Effector memory CD4-positive, alpha-beta T cell (primary cell): Measurements from ENCODE around the gene SEPTIN1.

Experiments
- DNase-seq, 3 donors: peaks; one replicate each; pipeline ENCODE4 v3.0.0-alpha.2; 2020
- H3K27ac ChIP-seq: 2 replicates; pipeline ENCODE4 v1.7.0; 2013; ENCODE audit warnings: mild to moderate bottlenecking, low read length, moderate library complexity; ENCODE audit not compliant: insufficient read depth, poor library complexity, severe bottlenecking
- H3K27me3 ChIP-seq: replicated peaks from 2 replicates; pipeline ENCODE4 v1.7.0; 2013; ENCODE audit warnings: mild to moderate bottlenecking, low read length; ENCODE audit not compliant: insufficient read depth, control insufficient read depth, poor library complexity, severe bottlenecking
- H3K36me3 ChIP-seq: 2 replicates; pipeline ENCODE4 v1.7.0; 2013; ENCODE audit warnings: mild to moderate bottlenecking, low read length, moderate library complexity; ENCODE audit not compliant: control insufficient read depth, insufficient read depth
- H3K4me1 ChIP-seq: 2 replicates; pipeline ENCODE4 v1.7.0; 2013; ENCODE audit warnings: low read length, mild to moderate bottlenecking; ENCODE audit not compliant: control insufficient read depth, insufficient read depth, poor library complexity, severe bottlenecking
- H3K4me3 ChIP-seq: 2 replicates; pipeline ENCODE4 v1.7.0; 2013; ENCODE audit warnings: low read length, low read depth, mild to moderate bottlenecking; ENCODE audit not compliant: insufficient read depth, poor library complexity, severe bottlenecking
- H3K9me3 ChIP-seq: 2 replicates; pipeline ENCODE4 v1.7.0; 2013; ENCODE audit warnings: mild to moderate bottlenecking, low read length, moderate library complexity; ENCODE audit not compliant: control insufficient read depth

The SEPTIN1 gene

DNA sequence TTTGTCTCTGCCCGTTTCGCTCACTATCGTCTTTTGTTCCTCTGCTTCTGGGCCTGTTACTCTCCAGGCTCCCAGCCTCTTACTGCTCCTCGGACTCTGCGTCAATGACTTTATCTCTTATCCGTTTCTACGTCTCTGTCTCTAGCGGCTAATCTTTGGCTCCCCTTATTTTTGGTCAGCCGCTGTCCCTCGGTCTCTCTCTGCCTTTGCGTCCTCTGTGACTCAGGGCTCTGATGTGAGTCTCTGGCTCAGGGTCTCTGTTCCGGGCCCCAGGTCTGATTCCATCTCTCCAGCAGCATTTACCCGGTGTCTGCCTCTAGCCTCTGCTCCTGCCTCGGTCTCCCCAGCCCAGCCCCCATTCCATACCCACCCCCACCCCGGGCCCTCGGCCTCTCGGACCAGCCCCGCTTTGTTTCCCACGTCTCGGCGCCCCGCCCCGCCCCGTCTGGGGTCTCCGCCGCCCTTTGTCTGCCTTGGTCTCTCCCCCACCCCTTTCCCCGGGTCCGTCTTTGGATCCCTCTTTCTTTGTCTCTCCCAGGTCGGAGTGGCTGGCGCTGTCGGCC, 12.3 kb upstream of the SEPTIN1 start:
- H3K27me3 ChIP-seq: no peaks in the 10 kb centered on the region
- H3K36me3 ChIP-seq: peaks cover 14% of the 10 kb centered on the region
- H3K4me1 ChIP-seq: peaks cover 11% of the 10 kb centered on the region
- H3K9me3 ChIP-seq: no peaks in the 10 kb centered on the region
- no peak for DNase-seq
- H3K4me3 ChIP-seq: peak overlapping the region; percentile 71
- peak overlapping the region; percentile 58 for H3K27ac ChIP-seq

DNA sequence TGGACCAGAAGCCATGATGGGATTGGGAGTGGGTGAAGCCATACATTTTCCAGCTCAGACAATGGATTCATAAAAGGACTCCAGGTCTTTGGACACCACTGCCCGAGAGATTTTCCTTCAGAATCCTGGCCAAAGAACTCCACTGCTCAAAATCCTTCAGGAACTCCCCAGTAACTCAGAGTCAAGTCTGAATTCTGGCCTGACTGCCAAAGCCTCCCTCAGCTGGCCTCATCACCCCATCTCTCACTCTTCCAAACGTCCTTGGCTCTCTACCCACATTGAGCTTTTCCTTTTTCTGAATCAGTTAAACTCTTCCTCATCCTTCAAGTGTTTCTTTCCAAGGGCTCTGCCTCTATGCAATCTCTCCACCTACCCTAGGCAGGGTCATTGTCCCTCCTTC, 1.2 kb upstream of the SEPTIN1 start:
- no peaks in the 10 kb centered on the region for H3K9me3 ChIP-seq
- no peaks in the 10 kb centered on the region for H3K27me3 ChIP-seq
- DNase-seq: no peak
- no peak overlapping the region for H3K4me3 ChIP-seq
- H3K4me1 ChIP-seq: peaks cover 50% of the 10 kb centered on the region
- H3K27ac ChIP-seq: peak overlapping the region; percentile 100
- no peaks in the 10 kb centered on the region for H3K36me3 ChIP-seq

DNA sequence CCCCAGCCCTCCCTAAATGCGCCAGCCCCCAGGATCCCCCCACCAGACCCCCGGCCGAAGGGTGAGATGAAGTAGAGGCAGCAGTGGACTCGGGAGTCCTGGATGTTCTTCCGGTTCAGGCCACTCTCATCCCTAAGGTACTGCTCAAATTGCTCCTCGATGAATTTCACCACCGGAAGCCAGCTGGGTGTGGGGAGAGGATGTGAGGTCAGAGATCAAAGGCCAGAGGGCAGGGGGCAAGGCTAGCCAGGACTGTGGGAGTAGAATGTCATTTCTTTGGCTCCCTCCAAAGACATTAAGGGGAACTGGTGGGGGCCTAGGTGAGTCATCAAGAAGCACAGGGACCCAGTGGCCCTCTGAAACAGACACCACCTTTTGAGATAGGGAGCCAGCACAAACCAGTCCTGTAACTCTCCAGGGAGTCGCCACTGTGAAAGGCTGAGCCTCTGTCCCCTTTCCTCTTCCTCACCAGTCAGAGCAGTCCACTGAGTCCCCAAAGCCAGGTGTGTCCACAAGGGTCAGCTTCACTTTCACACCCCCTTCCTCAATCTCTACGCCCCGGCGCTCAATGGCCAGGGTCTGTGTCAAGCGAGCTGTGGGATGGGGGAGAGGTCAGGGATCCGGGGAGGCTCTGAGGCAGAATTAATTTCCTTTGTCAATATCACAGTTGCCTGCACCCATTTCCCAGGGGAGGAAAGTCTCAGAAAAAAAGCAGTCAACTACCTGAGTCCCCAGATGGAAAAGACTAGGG, 895 bp downstream of the SEPTIN1 start:
- DNase-seq: no peak
- H3K36me3 ChIP-seq: no peaks in the 10 kb centered on the region
- no peaks in the 10 kb centered on the region for H3K9me3 ChIP-seq
- H3K4me3 ChIP-seq: peak overlapping the region; percentile 54
- peak overlapping the region; percentile 100 for H3K27ac ChIP-seq
- no peaks in the 10 kb centered on the region for H3K27me3 ChIP-seq
- peaks cover 67% of the 10 kb centered on the region for H3K4me1 ChIP-seq

GRCh38 chr16:30380803-30381208, 1.6 kb downstream of the SEPTIN1 start:
- Histone ChIP-seq H3K36me3 (no peaks in the 10 kb centered on the region), H3K4me1 (peaks cover 69% of the 10 kb centered on the region), H3K4me3 (peak overlapping the region; percentile 54), H3K9me3 (no peaks in the 10 kb centered on the region), H3K27ac (peak overlapping the region; percentile 100), H3K27me3 (no peaks in the 10 kb centered on the region)
- no peak for DNase-seq

DNA sequence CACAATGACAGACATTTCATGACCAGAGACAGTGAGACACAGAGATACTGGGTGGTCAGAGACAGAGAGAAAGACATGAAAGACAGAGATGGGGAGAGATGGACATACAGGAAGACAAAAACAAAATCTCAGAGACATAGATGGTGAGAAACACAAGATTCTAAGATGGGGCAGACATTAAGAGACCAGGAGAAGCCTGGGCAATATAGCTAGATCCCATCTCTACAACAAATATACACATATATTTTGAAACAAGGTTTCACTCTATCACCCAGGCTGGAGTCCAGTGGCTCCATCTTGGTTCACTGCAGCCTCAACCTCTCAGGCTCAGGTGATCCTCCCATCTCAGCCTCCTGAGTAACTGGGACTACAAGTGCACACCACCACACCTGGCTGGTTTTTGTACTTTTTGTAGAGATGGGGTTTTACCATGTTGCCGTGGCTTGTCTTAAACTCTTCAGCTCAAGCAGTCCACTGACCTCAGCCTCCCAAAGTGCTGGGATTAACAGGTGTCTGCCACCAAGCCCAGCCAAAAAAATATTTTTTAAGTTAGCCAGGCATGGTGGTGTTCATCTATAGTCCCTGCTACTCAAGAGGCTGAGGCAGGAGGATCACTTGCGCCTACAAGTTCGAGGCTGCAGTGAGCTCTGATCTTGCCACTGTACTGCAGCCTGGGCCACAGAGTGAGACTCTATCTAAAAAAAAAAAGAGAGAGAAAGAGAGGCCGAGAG, 2.1 kb downstream of the SEPTIN1 start:
- Histone ChIP-seq H3K4me3 (no peak overlapping the region), H3K4me1 (peaks cover 69% of the 10 kb centered on the region), H3K36me3 (no peaks in the 10 kb centered on the region), H3K27ac (peak overlapping the region; percentile 100), H3K27me3 (no peaks in the 10 kb centered on the region), H3K9me3 (no peaks in the 10 kb centered on the region)
- DNase-seq: no peak

DNA sequence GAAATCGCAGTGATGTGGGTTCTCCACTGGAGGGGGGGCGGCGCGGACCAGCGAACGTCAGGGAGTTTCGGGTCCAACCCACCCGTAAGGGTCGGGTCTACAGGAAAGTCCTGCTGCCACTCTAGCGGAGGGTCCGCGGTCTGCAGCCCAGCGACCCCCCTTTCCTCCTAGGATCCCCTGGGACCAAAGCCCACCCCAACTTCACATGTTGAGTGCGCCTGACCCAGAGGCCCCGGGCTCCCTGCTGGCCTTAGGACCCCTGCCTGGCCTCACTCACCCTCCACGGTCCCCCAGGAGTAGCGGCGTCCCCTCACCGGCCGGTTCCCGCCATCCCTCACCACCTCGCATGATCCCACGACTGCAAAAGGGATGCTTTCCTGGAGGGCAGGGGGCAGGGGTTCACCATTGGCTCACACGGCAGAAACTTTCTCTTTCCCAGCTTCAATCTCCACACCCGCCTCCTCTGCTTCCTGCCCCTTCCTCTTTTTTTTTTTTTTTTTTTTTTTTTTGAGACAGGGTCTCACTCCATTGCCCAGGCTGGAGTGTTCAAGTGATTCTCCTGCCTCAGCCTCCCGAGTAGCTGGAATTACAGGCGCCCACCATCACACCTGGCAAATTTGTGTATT, 3.1 kb downstream of the SEPTIN1 start:
- no peaks in the 10 kb centered on the region for H3K9me3 ChIP-seq
- DNase-seq: no peak
- no peaks in the 10 kb centered on the region for H3K27me3 ChIP-seq
- no peaks in the 10 kb centered on the region for H3K36me3 ChIP-seq
- peak overlapping the region; percentile 100 for H3K27ac ChIP-seq
- peaks cover 69% of the 10 kb centered on the region for H3K4me1 ChIP-seq
- peak overlapping the region; percentile 70 for H3K4me3 ChIP-seq

DNA sequence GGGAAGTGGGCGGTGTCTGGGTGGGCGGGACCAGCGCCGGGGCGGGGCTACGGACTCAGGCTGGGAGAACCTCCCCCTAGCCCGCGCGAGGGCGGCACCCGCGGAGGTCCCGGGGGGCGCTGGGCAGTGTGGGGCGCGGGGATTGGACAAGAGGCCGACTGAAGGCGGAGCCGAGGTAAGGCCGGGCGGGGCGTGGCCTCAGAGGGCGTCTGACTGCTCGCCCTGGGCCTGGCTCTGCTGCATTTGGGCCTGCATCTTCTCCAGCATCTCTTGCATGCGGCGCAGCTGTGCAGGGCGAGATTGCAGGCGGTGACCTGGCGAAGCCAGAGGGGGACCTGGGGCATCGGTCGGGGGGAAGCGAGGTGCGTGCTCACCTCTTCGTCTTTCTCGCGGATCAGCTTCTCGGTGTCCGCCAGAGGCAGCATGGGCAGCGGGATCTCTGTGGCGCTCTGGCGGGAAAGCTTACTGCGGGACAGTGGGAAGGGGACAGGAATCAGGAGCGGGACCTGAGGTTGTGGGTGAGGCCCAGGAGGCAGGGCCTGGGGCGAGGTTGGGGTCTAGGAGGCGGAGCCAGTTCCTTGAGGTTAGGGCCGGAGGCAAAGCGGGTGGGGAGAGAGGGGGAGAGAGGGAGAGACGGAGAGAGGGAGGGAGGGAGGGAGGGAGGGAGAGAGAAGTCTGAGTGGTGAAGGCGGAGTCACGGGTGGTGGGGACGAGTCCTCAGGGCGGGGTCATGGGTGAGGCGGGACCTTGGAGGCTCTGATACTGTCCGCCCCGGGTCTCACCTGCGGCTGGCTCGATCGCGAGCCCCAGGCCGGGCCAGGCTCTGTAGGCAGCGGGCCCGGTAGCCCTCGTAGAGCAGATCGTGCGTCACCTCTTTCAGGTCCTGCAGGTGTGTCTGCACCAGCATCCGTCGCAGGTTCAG, 3.9 kb downstream of the SEPTIN1 start:
- peak; percentile 99 for DNase-seq
- H3K27ac ChIP-seq: peak overlapping the region; percentile 100
- H3K4me3 ChIP-seq: peak overlapping the region; percentile 70
- H3K27me3 ChIP-seq: no peaks in the 10 kb centered on the region
- H3K9me3 ChIP-seq: no peaks in the 10 kb centered on the region
- no peaks in the 10 kb centered on the region for H3K36me3 ChIP-seq
- H3K4me1 ChIP-seq: peaks cover 65% of the 10 kb centered on the region

GRCh38 chr16:30377812-30378235, 4.5 kb downstream of the SEPTIN1 start:
- H3K4me3 ChIP-seq: peak overlapping the region; percentile 70
- H3K27me3 ChIP-seq: no peaks in the 10 kb centered on the region
- peak; percentile 80 to 86 (median 80) for DNase-seq
- peaks cover 61% of the 10 kb centered on the region for H3K4me1 ChIP-seq
- no peaks in the 10 kb centered on the region for H3K9me3 ChIP-seq
- H3K27ac ChIP-seq: peak overlapping the region; percentile 100
- H3K36me3 ChIP-seq: no peaks in the 10 kb centered on the region

DNA sequence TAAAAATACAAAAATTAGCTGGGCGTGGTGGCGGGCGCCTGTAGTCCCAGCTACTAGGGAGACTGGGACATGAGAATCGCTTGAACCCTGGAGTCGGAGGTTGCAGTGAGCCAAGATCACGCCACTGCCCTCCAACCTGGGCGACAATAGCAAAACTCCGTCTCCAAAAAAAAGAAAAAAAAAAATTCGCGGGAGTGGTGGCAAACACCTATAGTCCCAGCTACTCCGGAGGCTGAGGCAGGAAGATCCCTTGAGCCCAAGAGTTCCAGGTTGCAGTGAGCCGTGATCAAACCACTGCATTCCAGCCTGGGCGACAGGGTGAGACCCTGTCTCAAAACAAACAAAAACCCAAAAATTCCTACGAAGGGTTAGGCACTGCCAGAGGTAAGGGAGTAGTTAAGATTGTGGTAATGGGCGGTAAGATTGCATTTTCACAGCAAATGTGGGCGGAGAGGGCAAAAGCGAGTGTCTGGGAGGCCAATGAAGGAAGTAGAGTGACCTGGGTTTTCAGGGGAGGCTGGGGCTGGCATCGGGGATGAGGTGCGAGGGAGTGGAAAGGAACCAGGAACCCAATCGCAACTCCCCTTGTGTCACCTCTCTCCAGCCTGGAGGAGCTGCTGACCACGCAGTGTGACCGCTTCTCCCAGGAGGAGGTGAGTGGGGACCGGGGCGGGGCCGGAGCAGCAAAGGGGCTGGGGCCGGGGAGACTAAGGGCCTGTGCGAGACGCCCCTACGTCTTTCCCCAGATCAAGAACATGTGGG, 5.1 kb downstream of the SEPTIN1 start:
- Histone ChIP-seq H3K27ac (peak overlapping the region; percentile 100), H3K27me3 (no peaks in the 10 kb centered on the region), H3K4me3 (peak overlapping the region; percentile 70), H3K36me3 (no peaks in the 10 kb centered on the region), H3K4me1 (peaks cover 55% of the 10 kb centered on the region), H3K9me3 (no peaks in the 10 kb centered on the region)
- DNase-seq: no peak
